Islet of Langerhans (tissue), 1 donor: ENCODE data around the gene SERPINB13.

Experiments used
- FAIRE-seq: peaks from one replicate; lab custom pipeline; 2011; peaks lifted over from hg19 to GRCh38; lab: Jason Lieb, UNC

SERPINB13 gene

GRCh38 chr18:63648241-63648640 lies 61.1 kb downstream of the SERPINB13 start:
- FAIRE-seq: no peak
